ENCODE data around the gene ARL17A.
"Not testable (repeated sequence)": the region's sequence is repeated elsewhere in the genome, so short reads cannot be mapped to it uniquely, and the experiment has no call there.

Gene ARL17A

DNA sequence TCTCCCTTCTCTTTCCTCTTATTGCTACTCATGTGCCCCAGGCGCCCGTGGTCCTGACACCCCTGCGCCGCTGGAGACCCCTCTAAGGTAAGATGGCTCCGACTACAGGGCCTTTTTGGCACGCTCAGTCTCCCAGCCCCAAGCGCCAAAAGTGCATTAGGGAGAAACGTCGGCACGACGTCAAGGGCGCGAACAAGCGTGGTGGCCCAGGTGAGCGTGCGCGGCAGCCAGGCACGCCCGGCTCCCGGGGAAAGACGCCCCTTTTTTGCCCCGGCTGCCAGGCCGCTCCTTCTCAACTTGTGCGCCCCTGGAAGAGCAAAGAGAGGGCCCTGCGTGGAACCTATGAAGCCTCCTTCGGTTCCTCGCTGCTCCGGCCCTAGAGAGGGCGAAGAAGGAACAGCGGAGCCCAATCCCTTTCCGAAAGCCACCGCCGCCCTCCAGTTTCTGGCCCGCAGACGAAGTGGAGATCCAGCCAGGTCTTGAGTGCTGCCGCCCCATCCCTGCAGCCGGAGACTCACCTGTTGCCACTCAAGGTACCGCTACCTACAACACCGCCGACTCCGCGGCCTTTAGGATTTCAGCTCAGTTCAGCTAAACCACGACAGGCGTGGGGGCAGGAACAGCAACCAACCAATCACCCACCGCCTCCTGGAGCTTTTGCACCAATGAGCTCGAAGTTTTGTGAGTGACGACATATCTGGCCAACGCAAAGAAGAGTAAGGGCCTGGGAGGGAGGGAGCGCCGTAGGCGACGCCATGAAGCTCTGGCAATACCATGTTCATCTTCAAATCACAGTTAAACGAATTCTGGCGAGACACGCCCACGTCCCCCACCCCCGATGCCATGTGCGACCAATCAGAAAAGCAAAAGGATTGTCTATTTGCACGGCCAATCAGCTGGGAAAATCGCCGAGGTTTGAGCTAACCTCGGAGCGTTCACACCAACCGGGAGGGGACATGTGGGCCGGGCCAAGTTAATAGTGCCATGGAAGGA, at the start of gene ARL17A:
ARL17A (minus strand) TSS at position 609 of the 993 bp plus-strand sequence. CDS start 3,369 bp downstream, outside the sequence.
- peak; percentile 34 to 63 for DNase-seq (ENCODE audit: low read depth in 2 of 2)

GRCh38 chr17:46628753-46629436, 49.4 kb upstream of the ARL17A start:
- DNase-seq (ENCODE audit: low read depth in 2 of 2), result not testable (repeated sequence)

DNA sequence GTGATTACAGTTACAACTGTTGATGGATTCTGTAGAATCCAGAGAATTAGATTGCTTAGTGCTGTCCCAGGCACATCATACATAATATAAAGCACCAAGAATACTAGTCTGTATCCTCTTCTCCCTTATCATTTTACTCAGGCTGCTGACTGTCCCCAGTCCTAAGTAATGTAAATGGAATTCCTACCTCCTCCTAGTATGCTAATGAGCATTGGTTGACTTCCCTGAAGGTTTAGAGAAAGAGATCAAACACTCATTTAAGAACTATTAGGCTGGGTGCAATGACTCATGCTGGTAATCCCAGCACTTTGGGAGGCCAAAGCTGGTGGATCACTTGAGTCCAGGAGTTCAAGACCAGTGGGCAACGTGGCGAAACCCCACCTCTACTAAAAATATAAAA, 48.0 kb upstream of the ARL17A start:
- not testable (repeated sequence) for DNase-seq (ENCODE audit: low read depth in 2 of 2)

- DNase-seq (ENCODE audit: low read depth in 2 of 2), result not testable (repeated sequence)
Observed at GRCh38 chr17:46624726-46625125, 45.2 kb upstream of the ARL17A start.

DNA sequence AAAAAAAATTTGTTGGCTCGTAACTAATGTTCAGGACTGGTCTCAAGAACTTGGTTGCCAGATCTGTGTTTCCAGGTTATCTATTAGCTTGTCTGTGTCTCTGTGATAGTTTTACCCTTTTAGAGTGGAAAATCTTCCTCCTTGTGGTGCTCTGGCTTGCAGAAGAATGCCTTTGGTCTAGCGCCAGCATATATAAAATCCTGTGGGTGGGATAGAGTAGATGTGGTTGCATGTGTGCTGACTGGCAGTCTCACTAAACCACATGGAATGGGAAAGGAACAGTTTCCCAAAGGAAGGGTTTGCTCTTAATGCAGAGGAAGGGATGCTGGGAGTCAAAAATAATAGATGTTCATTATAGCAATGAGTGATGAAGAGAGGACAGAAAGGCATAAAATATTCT, 44.3 kb upstream of the ARL17A start:
- not testable (repeated sequence) for DNase-seq (ENCODE audit: low read depth in 2 of 2)

GRCh38 chr17:46618975-46619374, 39.5 kb upstream of the ARL17A start:
- DNase-seq (ENCODE audit: low read depth in 2 of 2), result not testable (repeated sequence)

GRCh38 chr17:46617121-46617520, 37.6 kb upstream of the ARL17A start:
- not testable (repeated sequence) for DNase-seq (ENCODE audit: low read depth in 2 of 2)

- DNase-seq (ENCODE audit: low read depth in 2 of 2), result not testable (repeated sequence)
Observed at GRCh38 chr17:46613876-46614275, 34.4 kb upstream of the ARL17A start.

DNA sequence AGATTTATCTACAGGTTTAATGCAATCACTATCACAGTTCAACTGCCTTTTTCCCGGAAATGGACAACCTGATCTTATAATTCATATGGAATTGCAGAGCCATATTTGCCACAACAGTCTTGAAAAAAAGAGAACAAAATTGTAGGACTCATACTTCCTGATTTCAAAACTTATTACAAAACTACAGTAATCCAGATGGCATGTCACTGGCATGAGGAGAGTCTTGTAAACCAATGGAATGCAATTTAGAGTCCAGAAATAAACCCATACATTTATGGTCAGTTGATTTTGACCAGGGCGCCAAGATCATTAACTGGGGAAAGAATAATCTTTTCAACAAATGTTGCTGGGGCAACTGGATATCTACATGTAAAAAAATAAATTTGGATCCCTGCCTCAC, 31.8 kb upstream of the ARL17A start:
- DNase-seq (ENCODE audit: low read depth in 2 of 2), result not testable (repeated sequence)

DNA sequence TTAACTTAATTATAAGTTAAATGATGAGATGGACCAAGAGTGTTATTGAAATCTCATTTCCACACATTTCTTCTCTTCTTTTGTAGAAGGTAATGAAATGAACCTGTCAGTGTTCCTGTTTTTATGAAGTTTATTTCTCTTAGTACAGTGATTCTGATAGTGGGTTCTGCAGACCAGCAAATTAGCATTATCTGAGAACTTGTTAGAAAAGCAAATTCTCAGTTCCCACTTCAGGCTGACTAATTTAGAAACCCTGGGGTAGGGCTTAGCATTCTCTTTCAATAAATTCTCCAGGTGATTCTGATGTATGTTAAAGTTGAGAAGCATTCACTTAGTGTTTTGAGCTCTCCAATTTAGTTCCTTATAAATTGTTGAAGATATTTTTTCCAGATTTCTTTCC, 23.6 kb upstream of the ARL17A start:
- not testable (repeated sequence) for DNase-seq (ENCODE audit: low read depth in 2 of 2)

GRCh38 chr17:46600767-46601166, 21.3 kb upstream of the ARL17A start:
- DNase-seq (ENCODE audit: low read depth in 2 of 2), result not testable (repeated sequence)

DNA sequence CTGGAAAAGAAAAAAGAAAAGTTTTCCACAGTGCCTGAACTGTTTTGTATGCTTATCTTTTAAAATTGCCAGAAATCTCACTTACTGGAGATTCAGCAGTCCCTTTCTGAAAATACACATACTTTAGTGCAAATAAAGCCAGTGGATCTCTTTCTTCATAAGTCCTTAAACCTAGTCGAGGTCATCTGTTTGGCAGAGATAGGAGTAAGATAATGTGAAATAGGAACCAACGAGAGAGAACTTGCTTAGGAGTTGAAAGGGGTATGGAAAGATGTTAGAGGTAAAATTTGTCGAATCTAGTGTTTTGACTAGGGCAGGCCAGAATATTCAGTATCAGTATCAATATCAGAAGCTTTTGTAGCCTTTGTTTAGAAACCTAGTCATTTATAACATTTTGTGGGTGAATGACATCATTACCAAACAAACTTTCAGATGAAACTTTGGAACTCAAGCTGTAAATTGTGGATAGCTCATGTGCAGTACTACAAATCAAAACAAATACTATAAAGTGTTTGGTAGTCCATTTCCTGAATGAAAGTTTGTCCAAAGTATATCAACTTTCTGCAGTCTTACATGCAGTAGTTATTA, 18.9 kb upstream of the ARL17A start:
- DNase-seq (ENCODE audit: low read depth in 2 of 2), result not testable (repeated sequence)

- DNase-seq (ENCODE audit: low read depth in 2 of 2), result not testable (repeated sequence)
Observed at GRCh38 chr17:46591332-46591731, 11.8 kb upstream of the ARL17A start.

GRCh38 chr17:46590157-46591146, 11.0 kb upstream of the ARL17A start, which contains the start of gene NSF:
Gene NSF (plus strand): TSS chr17:46590669. CDS start chr17:46590776, 107 bp downstream.
- DNase-seq (ENCODE audit: low read depth in 2 of 2), result not testable (repeated sequence)

GRCh38 chr17:46585444-46585843, 6.0 kb upstream of the ARL17A start:
- not testable (repeated sequence) for DNase-seq (ENCODE audit: low read depth in 2 of 2)

DNA sequence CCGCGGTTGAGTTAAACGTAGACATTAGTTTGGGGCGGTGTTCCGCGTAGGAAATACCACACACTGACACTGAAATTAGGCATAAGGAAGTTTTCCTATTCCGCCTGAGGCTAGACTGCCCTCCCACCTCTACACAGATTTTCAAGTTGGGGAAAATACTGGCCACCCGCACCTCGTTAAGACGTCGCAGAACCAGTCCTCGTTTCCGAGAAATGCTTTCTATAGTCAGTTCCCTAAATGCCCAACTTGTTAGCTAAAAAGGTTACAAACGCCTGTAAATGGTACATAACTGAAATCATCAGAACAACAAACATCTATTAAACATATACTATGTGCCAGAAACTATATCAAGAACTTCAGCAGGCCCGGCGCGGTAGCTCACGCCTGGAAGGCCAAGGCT, 591 bp upstream of the ARL17A start:
- DNase-seq (ENCODE audit: low read depth in 2 of 2), result not testable (repeated sequence)

- not testable (repeated sequence) for DNase-seq (ENCODE audit: low read depth in 2 of 2)
Observed at GRCh38 chr17:46571796-46572195, 7.7 kb downstream of the ARL17A start.

DNA sequence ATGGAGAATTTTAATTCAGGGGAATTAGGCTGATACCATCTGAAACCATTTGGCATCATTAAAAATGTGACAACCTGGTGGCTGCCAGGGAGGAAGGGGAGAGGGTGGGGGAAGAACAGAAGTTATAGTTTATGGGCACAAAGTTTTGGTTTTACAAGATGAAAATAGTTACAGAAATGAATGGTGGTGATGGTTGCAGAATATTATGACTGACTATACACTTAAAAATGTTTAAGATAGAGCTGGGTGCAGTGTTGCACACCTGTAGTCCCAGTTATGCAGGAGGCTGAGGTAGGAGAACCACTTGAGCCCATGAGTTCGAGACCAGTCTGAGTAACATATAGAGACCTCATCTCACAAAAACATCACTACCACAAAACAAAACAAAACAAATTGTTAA, 12.5 kb downstream of the ARL17A start:
- DNase-seq (ENCODE audit: low read depth in 2 of 2), result not testable (repeated sequence)

DNA sequence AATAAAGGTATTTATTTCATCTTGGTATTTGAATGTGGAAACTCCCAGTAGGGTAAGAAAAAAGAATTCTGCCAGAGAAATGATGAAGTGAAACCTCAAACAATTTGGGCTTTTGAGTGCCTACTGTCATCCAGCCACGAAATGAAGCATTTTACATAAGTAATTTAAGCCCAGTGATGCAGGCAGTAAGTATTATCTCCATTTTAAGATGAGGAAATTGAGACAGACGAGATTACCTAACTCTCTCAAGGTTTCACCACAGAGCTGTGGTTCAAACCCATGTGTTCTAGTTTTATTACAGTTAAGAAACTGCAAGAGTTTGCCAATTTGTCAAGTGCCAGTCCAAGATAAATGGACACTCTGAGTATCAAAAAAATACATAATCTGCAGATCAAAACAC, 13.2 kb downstream of the ARL17A start:
- DNase-seq (ENCODE audit: low read depth in 2 of 2), result not testable (repeated sequence)

DNA sequence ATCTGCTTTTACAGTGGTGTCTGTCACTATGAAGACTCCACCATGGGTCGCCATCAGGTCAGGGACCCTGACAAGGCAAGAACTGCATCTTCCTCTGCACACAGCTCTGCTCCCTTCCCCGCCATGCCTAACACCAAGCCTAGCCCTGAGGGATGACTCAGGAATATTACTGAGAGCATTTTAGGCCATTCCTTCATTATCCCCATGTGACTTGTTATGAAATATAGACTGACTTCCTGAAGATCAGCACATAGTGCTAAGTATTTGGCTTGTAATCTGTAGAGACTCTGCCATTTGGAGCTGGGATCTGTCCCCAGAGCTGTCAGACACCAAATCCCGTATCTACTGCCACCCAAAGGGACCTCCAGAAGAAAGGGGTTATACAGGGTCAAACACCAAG, 19.4 kb downstream of the ARL17A start:
- not testable (repeated sequence) for DNase-seq (ENCODE audit: low read depth in 2 of 2)

DNA sequence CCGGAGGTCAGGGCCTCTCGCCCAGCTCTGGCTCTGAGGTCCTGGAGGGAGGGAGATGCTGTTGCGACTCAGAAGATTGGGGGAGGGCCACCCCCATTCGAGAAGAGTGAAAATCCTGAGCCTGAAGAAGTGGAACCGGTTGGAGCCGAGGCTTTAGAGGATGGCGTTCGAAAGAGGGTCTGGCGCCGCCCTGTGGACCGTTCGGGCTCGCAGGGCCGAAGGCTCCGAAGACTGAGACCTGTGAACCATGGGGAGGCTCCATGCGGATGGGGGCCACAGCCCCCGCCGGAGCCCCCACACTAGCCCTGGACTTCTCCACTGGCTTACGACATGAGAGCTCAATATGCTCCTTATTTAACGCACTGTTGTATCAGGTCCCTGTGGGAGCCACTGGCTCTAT, 20.3 kb downstream of the ARL17A start:
- not testable (repeated sequence) for DNase-seq (ENCODE audit: low read depth in 2 of 2)

Data from activated CD8-positive, alpha-beta memory T cell treated with anti-CD3 and anti-CD28 coated beads for 4 hours (primary cell).